Sigmoid colon (tissue), 7 donors: ENCODE data around the gene RAB29. TPM values are rescaled to one million over a fixed set of nuclear protein-coding genes. Genes with fewer than 3 reads are reported as not detected.
A peak's percentile ranks its signal among the peaks of the same experiment; 100 is the strongest.

Source experiments
- DNase-seq: peaks from one replicate; pipeline ENCODE4 v3.0.0-alpha.2; 2019
- H3K27ac ChIP-seq, 4 donors: fragments of 200-600 bp; sonication (generic); one replicate each; pipeline ENCODE4 v1.5.1; 2016 to 2019; ENCODE audit warnings: mild to moderate bottlenecking in 1 of 4
- H3K27me3 ChIP-seq, 3 donors: fragments of 200-600 bp; sonication (generic); one replicate each; pipeline ENCODE4 v1.5.1; 2019; ENCODE audit warnings: mild to moderate bottlenecking in 1 of 3
- H3K36me3 ChIP-seq, 4 donors: fragments of 200-600 bp; sonication (generic); one replicate each; pipeline ENCODE4 v1.5.1; 2016 to 2019
- H3K4me1 ChIP-seq, 4 donors: fragments of 200-600 bp; sonication (generic); one replicate each; pipeline ENCODE4 v1.5.1; 2017 to 2019
- H3K4me3 ChIP-seq, 4 donors: fragments of 200-600 bp; sonication (generic); one replicate each; pipeline ENCODE4 v1.5.1; 2017 to 2019; ENCODE audit warnings: mild to moderate bottlenecking in 2 of 4, moderate library complexity in 1 of 4
- H3K9me3 ChIP-seq, 4 donors: fragments of 200-600 bp in 3 of 4; sonication (generic) in 3 of 4; one replicate each; pipeline versions ENCODE4 v1.5.1 to v1.6.1; 2013 to 2019
- CTCF ChIP-seq, 4 experiments: fragments of 450-650 bp in 3 of 4; fragments of 200-600 bp in 1 of 4; IDR thresholded peaks; one replicate each; pipeline ENCODE4 v1.5.1; 2016 to 2019; ENCODE audit warnings: antibody characterized with exemption in 4 of 4, mild to moderate bottlenecking in 3 of 4, moderate library complexity in 2 of 4
- EP300 ChIP-seq, 4 donors: sonication (generic); formaldehyde crosslinking; IDR thresholded peaks; one replicate each; pipeline ENCODE4 v1.6.1; 2017; ENCODE audit warnings: antibody characterized with exemption in 4 of 4
- POLR2A ChIP-seq, 2 donors: fragments of 450-650 bp; IDR thresholded peaks; one replicate each; pipeline ENCODE4 v1.6.1; 2016; ENCODE audit warnings: antibody characterized with exemption in 2 of 2, mild to moderate bottlenecking in 2 of 2, moderate library complexity in 2 of 2
- POLR2AphosphoS5 ChIP-seq, 4 donors: sonication (generic); formaldehyde crosslinking; IDR thresholded peaks; one replicate each; pipeline ENCODE4 v1.6.1; 2017; ENCODE audit warnings: antibody characterized with exemption in 4 of 4
- WGBS, 2 donors: extraction: QIAGEN DNeasy Blood & Tissue Kit; methylation state at CpG; one replicate each; pipeline ENCODE4 v1.1.7; 2013; 5-methylcytosine and 5-hydroxymethylcytosine counted together
- intact Hi-C: fragments of 100-400 bp; cut with DNase I; formaldehyde crosslinking; loops from one replicate; pipeline ENCODE4 v1.15.1; 2023
- polyA plus RNA-seq, 3 donors: library from polyadenylated mRNA; stranded (reverse); fragments of 200-250 nt; gene quantifications; one replicate each; pipeline ENCODE4 v1.2.3, GENCODE V29; 2013
- total RNA-seq, 4 donors: library from RNA; depleted of rRNA; stranded (reverse); fragments of >200 nt; gene quantifications; one replicate each; pipeline ENCODE4 v1.1.0, GENCODE V29; 2016
- donor health status: healthy with polysubstance abuse.
- donor health status: Bipolar disorder and iron deficiency.
- donor health status: healthy.

RAB29 gene
- total and polyA plus RNA-seq, 7 donors: 6.9 to 28.5 (median 19.8) TPM

- intact Hi-C loops: loop anchor here (2.0 to 5.0 kb wide), 3 partner anchors 25 to 117 kb away; partner anchors contain the start of genes ELK4, RAB29 and SLC41A1
- no peaks in the 10 kb centered on the region for H3K9me3 ChIP-seq
- no peaks in the 10 kb centered on the region for H3K36me3 ChIP-seq
- WGBS, 2 donors: 1% methylated on average over 81 of the region's 81 CpGs
- peaks cover 0 to 44% (median 34%) of the 10 kb centered on the region in 4 donors for H3K4me1 ChIP-seq
- DNase-seq: peak; percentile 98
- H3K4me3 ChIP-seq: peak overlapping the region; percentile 75 to 98 (median 91)
- TF ChIP-seq EP300 (IDR thresholded peaks at IDR 0.05) (peak in 2 of 4 donors; percentile 8 to 52), POLR2A (IDR thresholded peaks at IDR 0.05) (peak in 1 of 2 donors; percentile 41), POLR2AphosphoS5 (IDR thresholded peaks at IDR 0.05) (peak; percentile 92 to 96 (median 96)), CTCF (IDR thresholded peaks at IDR 0.05) (no peak)
- H3K27me3 ChIP-seq: no peaks in the 10 kb centered on the region
- H3K27ac ChIP-seq: peak overlapping the region; percentile 99 to 100 (median 99)
Observed at GRCh38 chr1:205749234-205750137, 25.8 kb downstream of the RAB29 start.

- H3K27me3 ChIP-seq: no peaks in the 10 kb centered on the region
- 0 to 2% methylated on average over 25 of the region's 25 CpGs for WGBS, 2 donors
- peak overlapping the region; percentile 99 to 100 (median 99) for H3K27ac ChIP-seq
- no peak for TF ChIP-seq CTCF (IDR thresholded peaks at IDR 0.05)
- peak in 3 of 4 donors; percentile 14 to 59 (median 44) for TF ChIP-seq POLR2AphosphoS5 (IDR thresholded peaks at IDR 0.05)
- intact Hi-C loops: loop anchor here (2.0 to 5.0 kb wide), 2 partner anchors 64 to 116 kb away; partner anchors contain the start of genes ELK4 and SLC41A1
- no peaks in the 10 kb centered on the region for H3K9me3 ChIP-seq
- H3K36me3 ChIP-seq: no peaks in the 10 kb centered on the region
- H3K4me3 ChIP-seq: peak overlapping the region; percentile 75 to 98 (median 91)
- H3K4me1 ChIP-seq: peaks cover 0 to 50% (median 39%) of the 10 kb centered on the region in 4 donors
- no peak for DNase-seq
Observed at GRCh38 chr1:205748403-205749233, 26.7 kb downstream of the RAB29 start.

GRCh38 chr1:205746757-205747412 lies 28.4 kb downstream of the RAB29 start:
- H3K36me3 ChIP-seq: no peaks in the 10 kb centered on the region
- no peak for DNase-seq
- intact Hi-C loops: loop anchor here (5.0 kb wide), 1 partner anchor 115 kb away; the partner anchor contains the start of gene ELK4
- no peaks in the 10 kb centered on the region for H3K9me3 ChIP-seq
- peak overlapping the region in 3 of 4 donors; percentile 22 to 99 (median 33) for H3K27ac ChIP-seq
- no peak for TF ChIP-seq POLR2AphosphoS5 (IDR thresholded peaks at IDR 0.05)
- H3K4me3 ChIP-seq: peak overlapping the region in 1 of 4 donors; percentile 7
- no peaks in the 10 kb centered on the region for H3K27me3 ChIP-seq
- peaks cover 0 to 62% (median 49%) of the 10 kb centered on the region in 4 donors for H3K4me1 ChIP-seq
- WGBS, 2 donors: 75 to 79% methylated on average over 5 of the region's 5 CpGs

GRCh38 chr1:205744403-205744802 lies 30.9 kb downstream of the RAB29 start:
- no peaks in the 10 kb centered on the region for H3K36me3 ChIP-seq
- H3K4me1 ChIP-seq: peaks cover 0 to 66% (median 56%) of the 10 kb centered on the region in 4 donors
- H3K27me3 ChIP-seq: no peaks in the 10 kb centered on the region
- H3K9me3 ChIP-seq: no peaks in the 10 kb centered on the region
- intact Hi-C loops: no loop called here
- no peak for TF ChIP-seq POLR2AphosphoS5 (IDR thresholded peaks at IDR 0.05)
- TF ChIP-seq CTCF (IDR thresholded peaks at IDR 0.05): no peak
- TF ChIP-seq EP300 (IDR thresholded peaks at IDR 0.05): no peak
- no peak for TF ChIP-seq POLR2A (IDR thresholded peaks at IDR 0.05)
- no peak for DNase-seq
- no peak overlapping the region for H3K4me3 ChIP-seq
- no peak overlapping the region for H3K27ac ChIP-seq
- 98 to 99% methylated on average over 8 of the region's 8 CpGs for WGBS, 2 donors
